ENCODE data around the gene TWIST2. TPM values are rescaled to one million over a fixed set of nuclear protein-coding genes. Genes with fewer than 3 reads are reported as not detected.

TWIST2 gene
- total and polyA plus RNA-seq, 10 of the 15 experiments (the other 5 are each of a cell fraction or from before 2014, with no cell fraction given): not detected

DNA sequence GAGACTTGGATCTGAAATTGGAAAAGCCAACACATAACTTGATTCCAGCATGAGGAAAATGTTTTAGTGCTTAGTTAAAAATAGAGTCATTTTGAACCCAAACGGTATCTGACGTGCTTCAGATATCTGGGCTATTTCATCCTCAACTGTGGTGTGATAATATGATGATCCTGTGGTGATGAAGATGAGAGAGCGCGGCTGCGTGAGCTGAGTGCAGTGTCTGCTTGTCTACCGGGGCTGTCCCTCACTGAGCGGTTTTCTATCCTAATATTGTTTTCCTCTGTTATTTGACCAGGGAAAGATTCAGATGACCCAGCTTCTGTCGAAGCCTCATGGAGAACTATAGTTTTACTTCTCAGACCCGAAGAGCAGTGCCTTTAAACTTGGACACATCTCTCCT is 5.8 kb downstream of the TWIST2 start:
- ChIA-PET SMC1A (ENCODE audit: uncharacterized antibody, unreplicated experiment) (no interaction called here), RAD21 (ENCODE audit: unreplicated experiment) (no interaction called here), CTCF (no interaction called here), POLR2A (no interaction called here)
- Histone ChIP-seq H3K27me3 (replicated peaks in 1 of 2; ENCODE audit: control insufficient read depth in 2 of 2, insufficient read depth in 2 of 2, low read length in 1 of 2) (no peaks in the 10 kb centered on the region; a peak in 2 of 4 replicates), H3K4me2 (ENCODE audit: control insufficient read depth, insufficient read depth) (no peak overlapping the region), H3K27ac (ENCODE audit: control insufficient read depth, insufficient read depth) (no peak overlapping the region), H3K4me3 (no peak overlapping the region), H3K4me1 (ENCODE audit: control insufficient read depth, insufficient read depth, low read length) (no peaks in the 10 kb centered on the region), H3K36me3 (ENCODE audit: control insufficient read depth in 2 of 2, insufficient read depth in 2 of 2, low read length in 1 of 2) (no peaks in the 10 kb centered on the region), H2AFZ (ENCODE audit: control insufficient read depth, low read depth, low read length) (no peak overlapping the region), H3K9ac (ENCODE audit: control insufficient read depth, insufficient read depth, low read length) (no peak overlapping the region), H3K9me3 (replicated peaks; ENCODE audit: control insufficient read depth, insufficient read depth, low read length) (no peaks in the 10 kb centered on the region), H3K79me2 (ENCODE audit: control insufficient read depth, insufficient read depth, low read length) (no peaks in the 10 kb centered on the region), H4K20me1 (ENCODE audit: control insufficient read depth, insufficient read depth) (no peaks in the 10 kb centered on the region)
- TF ChIP-seq STAT3 (IDR thresholded peaks at IDR 0.05; ENCODE audit: low read depth, low read length): no peak
- no peak for TF ChIP-seq EZH2 (IDR thresholded peaks at IDR 0.05; ENCODE audit: borderline replicate concordance, control insufficient read depth, low read depth, low read length)
- TF ChIP-seq TARDBP (IDR thresholded peaks at IDR 0.05; ENCODE audit: borderline replicate concordance): no peak
- ATAC-seq: no peak
- DNase-seq (ENCODE audit: low read depth, low spot score): no peak
- 1% methylated on average over 9 of the region's 9 CpGs for WGBS (ENCODE audit: insufficient coverage, insufficient replicate concordance, low lambda C conversion rate, missing lambda C conversion rate)
- BruUV-seq (replicated peaks): no TSS peak
- no peak for FAIRE-seq
- in situ Hi-C loops (cut with MboI): no loop called here
- intact Hi-C loops (cut with micrococcal nuclease; ENCODE audit: unreplicated experiment): no loop called here

DNA sequence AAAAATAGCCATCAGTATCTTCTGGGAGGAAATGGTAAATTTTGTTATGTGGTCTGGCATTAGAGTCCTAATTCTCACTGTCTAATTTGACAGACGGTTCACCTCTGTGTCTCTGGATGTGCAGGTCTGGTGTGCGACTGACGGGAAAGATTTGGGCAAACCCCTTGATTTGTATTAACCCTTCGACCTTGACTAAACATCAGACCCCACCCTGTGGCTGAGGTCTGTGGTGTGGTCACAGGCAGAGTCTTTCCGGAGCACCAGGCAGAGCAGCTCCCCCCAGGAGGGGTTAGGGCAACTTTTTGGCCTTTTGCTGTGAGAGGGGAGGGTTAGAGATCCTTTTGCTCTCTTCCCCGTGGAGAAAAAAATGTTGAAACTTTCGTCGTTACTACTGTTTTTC is 6.4 kb downstream of the TWIST2 start:
- no peaks in the 10 kb centered on the region for H3K9me3 ChIP-seq (replicated peaks; ENCODE audit: control insufficient read depth, insufficient read depth, low read length)
- no peaks in the 10 kb centered on the region for H3K4me1 ChIP-seq (ENCODE audit: control insufficient read depth, insufficient read depth, low read length)
- intact Hi-C loops (cut with micrococcal nuclease; ENCODE audit: unreplicated experiment): no loop called here
- no peaks in the 10 kb centered on the region for H3K79me2 ChIP-seq (ENCODE audit: control insufficient read depth, insufficient read depth, low read length)
- no peak overlapping the region for H3K9ac ChIP-seq (ENCODE audit: control insufficient read depth, insufficient read depth, low read length)
- RAD21 ChIA-PET (ENCODE audit: unreplicated experiment): no interaction called here
- no peaks in the 10 kb centered on the region for H4K20me1 ChIP-seq (ENCODE audit: control insufficient read depth, insufficient read depth)
- 8% methylated on average over 8 of the region's 8 CpGs for WGBS (ENCODE audit: insufficient coverage, insufficient replicate concordance, low lambda C conversion rate, missing lambda C conversion rate)
- no peak overlapping the region for H2AFZ ChIP-seq (ENCODE audit: control insufficient read depth, low read depth, low read length)
- no peaks in the 10 kb centered on the region for H3K36me3 ChIP-seq (ENCODE audit: control insufficient read depth in 2 of 2, insufficient read depth in 2 of 2, low read length in 1 of 2)
- DNase-seq (ENCODE audit: low read depth, low spot score) (no peak), ATAC-seq (no peak), FAIRE-seq (no peak)
- SMC1A ChIA-PET (ENCODE audit: uncharacterized antibody, unreplicated experiment): no interaction called here
- POLR2A ChIA-PET: no interaction called here
- in situ Hi-C loops (cut with MboI): no loop called here
- H3K27ac ChIP-seq (ENCODE audit: control insufficient read depth, insufficient read depth): no peak overlapping the region
- no TSS peak for BruUV-seq (replicated peaks)
- no peak overlapping the region for H3K4me2 ChIP-seq (ENCODE audit: control insufficient read depth, insufficient read depth)
- CTCF ChIA-PET: no interaction called here
- H3K27me3 ChIP-seq (replicated peaks in 1 of 2; ENCODE audit: control insufficient read depth in 2 of 2, insufficient read depth in 2 of 2, low read length in 1 of 2): no peaks in the 10 kb centered on the region; a peak in 2 of 4 replicates
- no peak overlapping the region for H3K4me3 ChIP-seq
- TF ChIP-seq CBX5 (IDR thresholded peaks at IDR 0.05; ENCODE audit: low read depth) (no peak), POU2F2 (IDR thresholded peaks at IDR 0.05; ENCODE audit: borderline replicate concordance, low read depth, low read length) (no peak), ZSCAN29 (IDR thresholded peaks at IDR 0.05) (no peak), SMAD1 (IDR thresholded peaks at IDR 0.05; ENCODE audit: low read depth, partially characterized antibody) (no peak), JUNB (IDR thresholded peaks at IDR 0.05) (no peak), CEBPB (IDR thresholded peaks at IDR 0.05; ENCODE audit: borderline replicate concordance in 1 of 2, low read depth in 2 of 2, low read length in 2 of 2) (no peak), EZH2 (IDR thresholded peaks at IDR 0.05; ENCODE audit: borderline replicate concordance, control insufficient read depth, low read depth, low read length) (no peak), MEF2B (IDR thresholded peaks at IDR 0.05; ENCODE audit: partially characterized antibody, poor library complexity, severe bottlenecking) (no peak), IKZF2 (IDR thresholded peaks at IDR 0.05) (no peak), KLF5 (IDR thresholded peaks at IDR 0.05; ENCODE audit: partially characterized antibody) (no peak), SRF (IDR thresholded peaks at IDR 0.05; ENCODE audit: low read depth in 2 of 2, low read length in 2 of 2) (no peak)
- TF ChIP-seq, protein P1, sequence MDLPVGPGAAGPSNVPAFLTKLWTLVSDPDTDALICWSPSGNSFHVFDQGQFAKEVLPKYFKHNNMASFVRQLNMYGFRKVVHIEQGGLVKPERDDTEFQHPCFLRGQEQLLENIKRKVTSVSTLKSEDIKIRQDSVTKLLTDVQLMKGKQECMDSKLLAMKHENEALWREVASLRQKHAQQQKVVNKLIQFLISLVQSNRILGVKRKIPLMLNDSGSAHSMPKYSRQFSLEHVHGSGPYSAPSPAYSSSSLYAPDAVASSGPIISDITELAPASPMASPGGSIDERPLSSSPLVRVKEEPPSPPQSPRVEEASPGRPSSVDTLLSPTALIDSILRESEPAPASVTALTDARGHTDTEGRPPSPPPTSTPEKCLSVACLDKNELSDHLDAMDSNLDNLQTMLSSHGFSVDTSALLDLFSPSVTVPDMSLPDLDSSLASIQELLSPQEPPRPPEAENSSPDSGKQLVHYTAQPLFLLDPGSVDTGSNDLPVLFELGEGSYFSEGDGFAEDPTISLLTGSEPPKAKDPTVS (IDR thresholded peaks at IDR 0.05; ENCODE audit: low read depth, low read length): no peak
- TF ChIP-seq, protein P2, sequence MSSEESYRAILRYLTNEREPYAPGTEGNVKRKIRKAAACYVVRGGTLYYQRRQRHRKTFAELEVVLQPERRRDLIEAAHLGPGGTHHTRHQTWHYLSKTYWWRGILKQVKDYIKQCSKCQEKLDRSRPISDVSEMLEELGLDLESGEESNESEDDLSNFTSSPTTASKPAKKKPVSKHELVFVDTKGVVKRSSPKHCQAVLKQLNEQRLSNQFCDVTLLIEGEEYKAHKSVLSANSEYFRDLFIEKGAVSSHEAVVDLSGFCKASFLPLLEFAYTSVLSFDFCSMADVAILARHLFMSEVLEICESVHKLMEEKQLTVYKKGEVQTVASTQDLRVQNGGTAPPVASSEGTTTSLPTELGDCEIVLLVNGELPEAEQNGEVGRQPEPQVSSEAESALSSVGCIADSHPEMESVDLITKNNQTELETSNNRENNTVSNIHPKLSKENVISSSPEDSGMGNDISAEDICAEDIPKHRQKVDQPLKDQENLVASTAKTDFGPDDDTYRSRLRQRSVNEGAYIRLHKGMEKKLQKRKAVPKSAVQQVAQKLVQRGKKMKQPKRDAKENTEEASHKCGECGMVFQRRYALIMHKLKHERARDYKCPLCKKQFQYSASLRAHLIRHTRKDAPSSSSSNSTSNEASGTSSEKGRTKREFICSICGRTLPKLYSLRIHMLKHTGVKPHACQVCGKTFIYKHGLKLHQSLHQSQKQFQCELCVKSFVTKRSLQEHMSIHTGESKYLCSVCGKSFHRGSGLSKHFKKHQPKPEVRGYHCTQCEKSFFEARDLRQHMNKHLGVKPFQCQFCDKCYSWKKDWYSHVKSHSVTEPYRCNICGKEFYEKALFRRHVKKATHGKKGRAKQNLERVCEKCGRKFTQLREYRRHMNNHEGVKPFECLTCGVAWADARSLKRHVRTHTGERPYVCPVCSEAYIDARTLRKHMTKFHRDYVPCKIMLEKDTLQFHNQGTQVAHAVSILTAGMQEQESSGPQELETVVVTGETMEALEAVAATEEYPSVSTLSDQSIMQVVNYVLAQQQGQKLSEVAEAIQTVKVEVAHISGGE (CRISPR knock-in tag; IDR thresholded peaks at IDR 0.05): no peak
